Measurements from ENCODE around the gene MITF.

Gene MITF

DNA sequence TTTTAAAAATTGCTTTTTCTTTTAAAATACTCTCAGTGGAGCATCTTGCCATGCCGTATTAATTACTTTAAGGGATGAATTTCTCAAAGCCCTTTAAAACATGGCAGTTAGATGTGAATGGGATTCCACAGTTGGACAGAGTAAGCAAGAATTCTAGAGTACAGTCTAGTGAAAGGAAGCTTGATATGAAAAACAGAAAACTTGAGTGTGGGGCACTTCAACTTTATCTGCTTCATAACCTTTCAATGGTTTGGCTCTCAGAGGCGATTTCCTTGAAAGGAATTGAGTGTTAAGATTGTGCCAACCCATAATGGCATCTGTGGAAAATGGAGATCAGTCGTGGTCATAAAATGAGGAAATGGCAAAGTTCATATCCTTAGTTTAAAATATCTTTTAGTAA, 132.6 kb downstream of the MITF start:
- no peaks in the 10 kb centered on the region for H4K20me1 ChIP-seq (ENCODE audit: control insufficient read depth, insufficient read depth, low read depth, low read length)
- H3K27ac ChIP-seq (ENCODE audit: low read depth, low read length): no peak overlapping the region

GRCh38 chr3:69872783-69873378, 133.6 kb downstream of the MITF start:
- no peak overlapping the region for H3K27ac ChIP-seq (ENCODE audit: low read depth, low read length)

More for the DNA sequence above, 132.6 kb downstream of the MITF start:
- Histone ChIP-seq H3K4me1 (ENCODE audit: control insufficient read depth, low read length) (0 out of 2 replicates have a peak, but pooled peaks cover 2% of the 10 kb centered on the region), H3K9me2 (replicated peaks; ENCODE audit: control insufficient read depth, low read length) (no peaks in the 10 kb centered on the region), H3K9me3 (ENCODE audit: control insufficient read depth, insufficient read depth, low read length) (no peaks in the 10 kb centered on the region), H3F3A (ENCODE audit: control insufficient read depth, insufficient read depth) (no peaks in the 10 kb centered on the region), H3K4me3 (ENCODE audit: low read length) (no peak overlapping the region), H3K79me2 (ENCODE audit: control insufficient read depth, low read length) (no peaks in the 10 kb centered on the region), H3K4me2 (ENCODE audit: low read length) (no peak overlapping the region), H3K36me3 (ENCODE audit: control insufficient read depth, low read length) (no peaks in the 10 kb centered on the region), H3K27me3 (ENCODE audit: control insufficient read depth, low read length) (no peaks in the 10 kb centered on the region)
- TF ChIP-seq, protein P1, sequence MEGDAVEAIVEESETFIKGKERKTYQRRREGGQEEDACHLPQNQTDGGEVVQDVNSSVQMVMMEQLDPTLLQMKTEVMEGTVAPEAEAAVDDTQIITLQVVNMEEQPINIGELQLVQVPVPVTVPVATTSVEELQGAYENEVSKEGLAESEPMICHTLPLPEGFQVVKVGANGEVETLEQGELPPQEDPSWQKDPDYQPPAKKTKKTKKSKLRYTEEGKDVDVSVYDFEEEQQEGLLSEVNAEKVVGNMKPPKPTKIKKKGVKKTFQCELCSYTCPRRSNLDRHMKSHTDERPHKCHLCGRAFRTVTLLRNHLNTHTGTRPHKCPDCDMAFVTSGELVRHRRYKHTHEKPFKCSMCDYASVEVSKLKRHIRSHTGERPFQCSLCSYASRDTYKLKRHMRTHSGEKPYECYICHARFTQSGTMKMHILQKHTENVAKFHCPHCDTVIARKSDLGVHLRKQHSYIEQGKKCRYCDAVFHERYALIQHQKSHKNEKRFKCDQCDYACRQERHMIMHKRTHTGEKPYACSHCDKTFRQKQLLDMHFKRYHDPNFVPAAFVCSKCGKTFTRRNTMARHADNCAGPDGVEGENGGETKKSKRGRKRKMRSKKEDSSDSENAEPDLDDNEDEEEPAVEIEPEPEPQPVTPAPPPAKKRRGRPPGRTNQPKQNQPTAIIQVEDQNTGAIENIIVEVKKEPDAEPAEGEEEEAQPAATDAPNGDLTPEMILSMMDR (IDR thresholded peaks at IDR 0.05; ENCODE audit: low read depth, low read length, poor library complexity, severe bottlenecking): no peak
- TF ChIP-seq EZH2phosphoT487 (IDR thresholded peaks at IDR 0.05; ENCODE audit: borderline replicate concordance, low read length): no peak

DNA sequence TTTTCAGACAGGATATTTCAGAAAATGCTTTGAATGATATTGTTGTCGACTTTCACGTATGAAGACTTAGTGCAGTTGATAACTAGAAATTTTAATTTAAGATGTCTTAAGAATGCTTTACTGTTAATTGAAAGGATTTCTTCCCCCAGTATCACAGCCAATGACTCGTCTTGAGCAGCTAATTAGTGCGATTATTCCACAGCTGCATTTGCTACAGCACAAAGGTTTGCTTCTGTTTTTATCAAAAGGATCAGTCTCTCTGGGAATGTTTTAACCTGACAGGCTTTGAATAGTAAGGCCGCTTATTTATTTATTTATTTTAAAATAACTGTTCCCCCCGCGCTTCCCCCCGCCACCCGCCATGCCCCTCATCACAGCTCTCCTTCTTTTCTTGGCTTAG, 136.8 kb downstream of the MITF start:
- H3K79me2 ChIP-seq (ENCODE audit: control insufficient read depth, low read length): no peaks in the 10 kb centered on the region
- no peak for TF ChIP-seq EZH2phosphoT487 (IDR thresholded peaks at IDR 0.05; ENCODE audit: borderline replicate concordance, low read length)
- TF ChIP-seq, protein P1 (IDR thresholded peaks at IDR 0.05; ENCODE audit: low read depth, low read length, poor library complexity, severe bottlenecking): no peak
- H3K27ac ChIP-seq (ENCODE audit: low read depth, low read length): no peak overlapping the region
- no peaks in the 10 kb centered on the region for H3K9me3 ChIP-seq (ENCODE audit: control insufficient read depth, insufficient read depth, low read length)
- no peaks in the 10 kb centered on the region for H3K36me3 ChIP-seq (ENCODE audit: control insufficient read depth, low read length)
- no peaks in the 10 kb centered on the region for H3F3A ChIP-seq (ENCODE audit: control insufficient read depth, insufficient read depth)
- no peaks in the 10 kb centered on the region for H4K20me1 ChIP-seq (ENCODE audit: control insufficient read depth, insufficient read depth, low read depth, low read length)
- no peak overlapping the region for H3K4me3 ChIP-seq (ENCODE audit: low read length)
- no peak overlapping the region for H3K4me2 ChIP-seq (ENCODE audit: low read length)
- peaks cover 19% of the 10 kb centered on the region for H3K4me1 ChIP-seq (ENCODE audit: control insufficient read depth, low read length)
- H3K27me3 ChIP-seq (ENCODE audit: control insufficient read depth, low read length): no peaks in the 10 kb centered on the region
- H3K9me2 ChIP-seq (replicated peaks; ENCODE audit: control insufficient read depth, low read length): no peaks in the 10 kb centered on the region

More at GRCh38 chr3:69872783-69873378, 133.6 kb downstream of the MITF start:
- H3K79me2 ChIP-seq (ENCODE audit: control insufficient read depth, low read length): no peaks in the 10 kb centered on the region
- TF ChIP-seq, protein P1 (IDR thresholded peaks at IDR 0.05; ENCODE audit: low read depth, low read length, poor library complexity, severe bottlenecking): no peak
- TF ChIP-seq EZH2phosphoT487 (IDR thresholded peaks at IDR 0.05; ENCODE audit: borderline replicate concordance, low read length): no peak
- no peaks in the 10 kb centered on the region for H4K20me1 ChIP-seq (ENCODE audit: control insufficient read depth, insufficient read depth, low read depth, low read length)
- H3K36me3 ChIP-seq (ENCODE audit: control insufficient read depth, low read length): no peaks in the 10 kb centered on the region
- H3K4me3 ChIP-seq (ENCODE audit: low read length): no peak overlapping the region
- H3K4me2 ChIP-seq (ENCODE audit: low read length): no peak overlapping the region
- H3K9me2 ChIP-seq (replicated peaks; ENCODE audit: control insufficient read depth, low read length): no peaks in the 10 kb centered on the region
- no peaks in the 10 kb centered on the region for H3K27me3 ChIP-seq (ENCODE audit: control insufficient read depth, low read length)
- 0 out of 2 replicates have a peak, but pooled peaks cover 2% of the 10 kb centered on the region for H3K4me1 ChIP-seq (ENCODE audit: control insufficient read depth, low read length)
- no peaks in the 10 kb centered on the region for H3F3A ChIP-seq (ENCODE audit: control insufficient read depth, insufficient read depth)
- H3K9me3 ChIP-seq (ENCODE audit: control insufficient read depth, insufficient read depth, low read length): no peaks in the 10 kb centered on the region
